Chondrocyte (in vitro differentiated cells): Measurements from ENCODE around the gene TIMM29. TPM values are rescaled to one million over a fixed set of nuclear protein-coding genes. Genes with fewer than 3 reads are reported as not detected.
A peak's percentile ranks its signal among the peaks of the same experiment; 100 is the strongest.

Source experiments
- DNase-seq: peaks from one replicate; pipeline ENCODE4 v3.0.0; 2021; ENCODE audit warnings: mixed read lengths, low spot score
- H3K27ac Mint-ChIP-seq: one replicate; pipeline ENCODE4 v1.8.0; 2021; ENCODE audit warnings: mild to moderate bottlenecking, moderate library complexity, mixed read lengths; ENCODE audit not compliant: unreplicated experiment
- H3K27me3 Mint-ChIP-seq: 2 replicates; pipeline ENCODE4 v1.8.0; 2021; ENCODE audit warnings: low read depth, mixed read lengths
- H3K36me3 Mint-ChIP-seq: 2 replicates; pipeline ENCODE4 v1.8.0; 2021; ENCODE audit warnings: low read depth, mixed read lengths
- H3K4me1 Mint-ChIP-seq: 2 replicates; pipeline ENCODE4 v1.8.0; 2021; ENCODE audit warnings: low read depth, mild to moderate bottlenecking, mixed read lengths
- H3K4me3 Mint-ChIP-seq: one replicate; pipeline ENCODE4 v1.8.0; 2021; ENCODE audit warnings: mild to moderate bottlenecking, moderate library complexity, mixed read lengths; ENCODE audit not compliant: unreplicated experiment
- H3K9me3 Mint-ChIP-seq: 2 replicates; pipeline ENCODE4 v1.8.0; 2021; ENCODE audit warnings: low read depth, mixed read lengths
- total RNA-seq: library from RNA; stranded (reverse); gene quantifications from 3 replicates; pipeline ENCODE4 v1.2.1, GENCODE V29; 2021
- TF ChIP-seq, protein P1 (sequence below): fragments of 200-600 bp; sonication (generic); IDR thresholded peaks from 2 replicates; pipeline ENCODE4 v1.5.0; 2021; ENCODE audit warnings: antibody characterized with exemption, mild to moderate bottlenecking, moderate library complexity

TIMM29 gene
- total RNA-seq, 1 donor from 2014 or later = 24.2 TPM

GRCh38 chr19:10918359-10918758, 10.3 kb upstream of the TIMM29 start:
- TF ChIP-seq, protein P1, sequence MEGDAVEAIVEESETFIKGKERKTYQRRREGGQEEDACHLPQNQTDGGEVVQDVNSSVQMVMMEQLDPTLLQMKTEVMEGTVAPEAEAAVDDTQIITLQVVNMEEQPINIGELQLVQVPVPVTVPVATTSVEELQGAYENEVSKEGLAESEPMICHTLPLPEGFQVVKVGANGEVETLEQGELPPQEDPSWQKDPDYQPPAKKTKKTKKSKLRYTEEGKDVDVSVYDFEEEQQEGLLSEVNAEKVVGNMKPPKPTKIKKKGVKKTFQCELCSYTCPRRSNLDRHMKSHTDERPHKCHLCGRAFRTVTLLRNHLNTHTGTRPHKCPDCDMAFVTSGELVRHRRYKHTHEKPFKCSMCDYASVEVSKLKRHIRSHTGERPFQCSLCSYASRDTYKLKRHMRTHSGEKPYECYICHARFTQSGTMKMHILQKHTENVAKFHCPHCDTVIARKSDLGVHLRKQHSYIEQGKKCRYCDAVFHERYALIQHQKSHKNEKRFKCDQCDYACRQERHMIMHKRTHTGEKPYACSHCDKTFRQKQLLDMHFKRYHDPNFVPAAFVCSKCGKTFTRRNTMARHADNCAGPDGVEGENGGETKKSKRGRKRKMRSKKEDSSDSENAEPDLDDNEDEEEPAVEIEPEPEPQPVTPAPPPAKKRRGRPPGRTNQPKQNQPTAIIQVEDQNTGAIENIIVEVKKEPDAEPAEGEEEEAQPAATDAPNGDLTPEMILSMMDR = no peak
- peaks cover 8% of the 10 kb centered on the region for H3K36me3 Mint-ChIP-seq
- no peak overlapping the region for H3K4me3 Mint-ChIP-seq
- DNase-seq = no peak
- H3K9me3 Mint-ChIP-seq = no peaks in the 10 kb centered on the region
- no peaks in the 10 kb centered on the region for H3K27me3 Mint-ChIP-seq
- H3K27ac Mint-ChIP-seq = no peak overlapping the region
- H3K4me1 Mint-ChIP-seq = peaks cover 6% of the 10 kb centered on the region

- TF ChIP-seq, protein P1 = no peak
Measured at GRCh38 chr19:10919352-10920287, 9.0 kb upstream of the TIMM29 start.

GRCh38 chr19:10920288-10920655, 8.3 kb upstream of the TIMM29 start:
- Mint-ChIP-seq H3K27me3 (no peaks in the 10 kb centered on the region), H3K27ac (peak overlapping the region; percentile 27), H3K9me3 (no peaks in the 10 kb centered on the region), H3K4me3 (no peak overlapping the region), H3K36me3 (peaks cover 8% of the 10 kb centered on the region), H3K4me1 (peaks cover 3% of the 10 kb centered on the region)
- no peak for DNase-seq
- TF ChIP-seq, protein P1 = no peak

More at GRCh38 chr19:10919352-10920287, 9.0 kb upstream of the TIMM29 start:
- peaks cover 6% of the 10 kb centered on the region for H3K36me3 Mint-ChIP-seq
- H3K4me3 Mint-ChIP-seq = no peak overlapping the region
- no peak for DNase-seq
- no peaks in the 10 kb centered on the region for H3K27me3 Mint-ChIP-seq
- H3K9me3 Mint-ChIP-seq = no peaks in the 10 kb centered on the region
- peaks cover 6% of the 10 kb centered on the region for H3K4me1 Mint-ChIP-seq
- peak overlapping the region; percentile 27 for H3K27ac Mint-ChIP-seq

- no peak for DNase-seq
- H3K4me1 Mint-ChIP-seq = no peaks in the 10 kb centered on the region
- no peak overlapping the region for H3K4me3 Mint-ChIP-seq
- H3K27ac Mint-ChIP-seq = no peak overlapping the region
- no peaks in the 10 kb centered on the region for H3K9me3 Mint-ChIP-seq
- H3K36me3 Mint-ChIP-seq = peaks cover 10% of the 10 kb centered on the region
- TF ChIP-seq, protein P1 = no peak
- H3K27me3 Mint-ChIP-seq = no peaks in the 10 kb centered on the region
Measured at GRCh38 chr19:10920781-10921180, 7.8 kb upstream of the TIMM29 start.

DNA sequence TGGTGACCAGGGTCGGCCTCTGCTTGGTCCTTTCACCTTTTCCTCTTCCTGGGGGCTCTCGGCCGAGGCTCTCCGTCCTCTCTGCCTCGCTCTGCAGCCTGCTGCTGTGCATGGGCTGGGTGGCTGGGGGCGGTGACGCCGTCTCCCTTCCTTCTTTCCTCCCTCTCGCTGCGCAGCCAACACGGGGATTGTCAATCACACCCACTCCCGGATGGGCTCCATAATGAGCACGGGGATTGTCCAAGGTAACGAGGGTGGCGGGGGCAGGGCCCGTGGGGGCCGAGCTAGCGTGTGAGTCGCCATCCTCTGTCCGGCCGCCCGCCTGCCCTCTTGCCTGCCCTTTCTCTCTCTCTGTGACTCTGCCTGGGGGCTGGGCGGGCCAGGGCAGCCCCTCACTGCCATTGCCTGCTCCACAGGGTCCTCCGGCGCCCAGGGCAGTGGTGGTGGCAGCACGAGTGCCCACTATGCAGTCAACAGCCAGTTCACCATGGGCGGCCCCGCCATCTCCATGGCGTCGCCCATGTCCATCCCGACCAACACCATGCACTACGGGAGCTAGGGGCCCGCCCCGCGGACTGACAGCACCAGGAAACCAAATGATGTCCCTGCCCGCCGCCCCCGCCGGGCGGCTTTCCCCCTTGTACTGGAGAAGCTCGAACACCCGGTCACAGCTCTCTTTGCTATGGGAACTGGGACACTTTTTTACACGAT, 7.3 kb upstream of the TIMM29 start:
- no peak overlapping the region for H3K4me3 Mint-ChIP-seq
- no peak for DNase-seq
- H3K9me3 Mint-ChIP-seq = no peaks in the 10 kb centered on the region
- no peaks in the 10 kb centered on the region for H3K4me1 Mint-ChIP-seq
- TF ChIP-seq, protein P1 = no peak
- no peaks in the 10 kb centered on the region for H3K27me3 Mint-ChIP-seq
- no peak overlapping the region for H3K27ac Mint-ChIP-seq
- peaks cover 10% of the 10 kb centered on the region for H3K36me3 Mint-ChIP-seq
